Measurements from ENCODE around the gene ZNF775. TPM values are rescaled to one million over a fixed set of nuclear protein-coding genes. Genes with fewer than 3 reads are reported as not detected.

The ZNF775 gene
- total RNA-seq, 1 experiment from 2014 or later, result 21.0 TPM

DNA sequence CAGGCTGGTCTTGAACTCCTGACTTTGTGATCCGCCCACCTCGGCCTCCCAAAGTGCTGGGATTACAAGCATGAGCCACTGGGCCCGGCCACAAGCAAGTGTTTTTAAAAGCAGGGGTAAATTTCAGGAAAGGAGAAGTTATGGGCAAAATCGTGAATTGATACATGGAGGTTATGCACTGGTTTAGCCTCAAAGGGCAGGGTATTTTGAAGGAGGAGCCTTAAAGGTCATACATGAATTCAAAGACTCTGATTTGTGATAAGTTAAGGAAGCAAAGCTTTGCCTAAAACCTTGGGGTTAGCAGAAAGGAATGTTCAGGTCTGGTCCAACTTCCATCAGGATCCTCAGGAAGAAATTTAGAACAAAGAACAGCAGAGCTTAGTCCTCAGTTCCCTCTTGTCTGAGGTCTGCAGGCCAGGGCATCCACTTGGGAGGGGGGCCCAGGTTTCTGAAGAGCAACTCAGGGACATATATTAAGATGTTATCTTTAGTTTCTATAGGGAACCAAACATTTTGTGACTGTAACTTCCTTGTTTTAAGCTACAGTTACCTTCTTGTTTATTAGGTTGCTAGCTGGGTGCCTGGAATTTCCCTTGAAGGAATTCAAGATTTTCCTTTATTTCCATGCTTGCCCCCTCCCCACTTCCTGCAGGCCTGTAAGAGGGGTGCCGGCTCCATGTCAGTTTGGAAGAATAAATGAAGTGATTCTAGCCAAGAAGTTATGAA lies 13.3 kb upstream of the ZNF775 start:
- in situ Hi-C loops (cut with HindIII; ENCODE audit: low sequenced_read_pairs), result no loop called here

DNA sequence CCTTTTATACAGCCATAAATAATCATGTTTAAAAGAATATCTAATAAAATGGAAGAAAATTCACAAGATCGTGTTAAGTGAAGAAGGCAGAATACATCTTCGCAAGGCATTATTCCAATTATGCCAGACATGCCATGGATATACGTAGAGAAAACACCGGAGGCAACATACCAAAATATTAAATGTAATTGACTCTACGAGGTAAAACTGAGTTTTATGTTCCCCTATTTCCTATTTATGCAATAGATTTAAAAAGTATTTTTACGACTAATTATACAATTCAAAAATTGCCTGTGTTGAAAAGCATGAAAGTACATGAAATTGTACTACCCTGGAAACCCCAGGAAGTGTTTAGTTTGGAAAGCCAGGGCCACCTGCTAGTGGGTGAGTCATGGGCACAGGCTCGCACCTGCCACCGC lies 11.4 kb upstream of the ZNF775 start:
- DNase-seq (ENCODE audit: low spot score), result peak; percentile 83

More for the DNA sequence above, 13.3 kb upstream of the ZNF775 start:
- no peak for DNase-seq (ENCODE audit: low spot score)

DNA sequence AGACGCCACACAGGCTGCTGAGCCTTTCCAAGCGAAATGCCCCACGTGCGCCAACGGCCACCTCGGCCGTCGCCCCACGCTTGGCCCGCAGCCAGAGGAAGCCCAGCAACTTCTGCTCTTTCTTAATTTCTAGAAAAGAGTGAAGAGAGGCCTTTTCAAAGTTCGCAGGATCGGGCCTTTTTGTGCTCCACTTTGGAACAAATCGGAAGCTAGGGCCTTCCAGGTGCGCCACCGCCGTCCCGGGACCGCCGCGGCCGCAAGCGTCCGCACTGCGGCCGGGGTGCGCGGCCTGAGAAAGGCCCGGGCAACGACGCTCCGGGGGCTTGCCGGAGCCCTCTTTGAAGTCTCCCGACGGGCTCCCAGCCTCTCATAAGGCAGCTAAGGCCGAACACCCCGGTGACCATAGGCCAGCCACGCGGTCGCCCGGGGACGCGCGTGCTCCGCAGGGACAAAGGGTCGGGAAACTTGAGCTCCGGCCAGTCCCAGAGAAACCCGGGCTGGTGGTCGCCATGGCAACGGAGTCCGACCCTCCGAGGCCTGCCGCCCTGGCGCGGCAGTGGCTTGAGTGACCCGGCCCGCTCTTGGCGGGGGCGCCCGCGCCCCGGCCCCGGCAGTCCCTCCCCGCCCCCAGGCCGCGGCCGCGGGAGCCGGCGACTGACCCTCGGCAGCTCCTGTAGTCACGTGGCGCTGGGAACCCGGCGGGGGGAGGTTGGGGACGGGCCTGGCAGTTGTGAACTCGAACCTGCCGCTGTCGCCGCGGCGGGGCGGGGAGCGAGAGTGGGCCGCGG lies 10.8 kb upstream of the ZNF775 start, which contains the start of gene REPIN1:
Gene REPIN1 (plus strand): TSS at position 727 of the 788 bp plus-strand sequence. CDS start 890 bp downstream, outside the sequence.
- peak; percentile 78 for DNase-seq (ENCODE audit: low spot score)
- in situ Hi-C loops (cut with HindIII; ENCODE audit: low sequenced_read_pairs), result no loop called here

More for the DNA sequence above, 11.4 kb upstream of the ZNF775 start:
- in situ Hi-C loops (cut with HindIII; ENCODE audit: low sequenced_read_pairs), result no loop called here

DNA sequence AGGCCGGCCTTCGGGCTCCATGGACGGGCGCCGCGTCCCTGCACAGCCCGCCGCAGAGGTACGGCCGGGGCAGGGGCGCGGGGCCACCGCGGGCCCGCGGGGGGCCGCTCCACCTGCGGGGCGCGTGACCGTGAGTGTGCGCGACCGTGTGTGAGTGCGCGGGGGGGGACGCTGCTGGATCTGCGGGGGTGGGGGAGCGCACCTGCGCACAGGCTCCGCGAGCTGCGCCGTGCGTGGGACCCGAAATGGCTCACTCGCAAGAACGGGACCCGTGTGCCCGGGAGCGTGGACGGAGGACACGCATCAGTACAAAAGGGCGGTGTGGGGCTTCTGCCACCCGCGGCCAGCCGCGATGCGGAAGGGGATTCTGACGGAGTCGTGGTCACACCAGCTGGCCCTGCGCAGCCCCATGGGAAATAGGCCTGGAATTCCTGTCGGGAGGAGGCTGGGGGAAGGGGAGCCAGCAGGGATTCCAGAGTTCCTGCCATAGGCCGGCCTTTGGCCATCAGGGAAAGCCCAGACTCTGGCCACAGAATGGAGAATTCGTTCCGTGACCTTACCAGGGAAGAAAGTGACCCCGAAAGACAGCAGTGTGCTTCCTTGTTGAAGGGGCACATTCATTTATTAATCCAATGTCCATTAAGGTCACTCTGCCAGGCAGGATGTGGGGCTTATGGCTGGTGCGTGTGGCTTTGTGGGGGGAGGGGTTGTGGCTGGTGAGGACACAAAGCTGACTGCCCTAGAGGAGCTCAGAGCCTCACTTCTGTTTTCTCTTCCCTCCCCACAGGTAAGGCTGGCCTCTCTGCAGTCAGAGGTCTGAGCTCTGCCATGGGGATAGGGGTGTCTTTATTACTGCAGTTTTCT lies 10.0 kb upstream of the ZNF775 start:
- peak; percentile 60 for DNase-seq (ENCODE audit: low spot score)
- in situ Hi-C loops (cut with HindIII; ENCODE audit: low sequenced_read_pairs), result no loop called here

DNA sequence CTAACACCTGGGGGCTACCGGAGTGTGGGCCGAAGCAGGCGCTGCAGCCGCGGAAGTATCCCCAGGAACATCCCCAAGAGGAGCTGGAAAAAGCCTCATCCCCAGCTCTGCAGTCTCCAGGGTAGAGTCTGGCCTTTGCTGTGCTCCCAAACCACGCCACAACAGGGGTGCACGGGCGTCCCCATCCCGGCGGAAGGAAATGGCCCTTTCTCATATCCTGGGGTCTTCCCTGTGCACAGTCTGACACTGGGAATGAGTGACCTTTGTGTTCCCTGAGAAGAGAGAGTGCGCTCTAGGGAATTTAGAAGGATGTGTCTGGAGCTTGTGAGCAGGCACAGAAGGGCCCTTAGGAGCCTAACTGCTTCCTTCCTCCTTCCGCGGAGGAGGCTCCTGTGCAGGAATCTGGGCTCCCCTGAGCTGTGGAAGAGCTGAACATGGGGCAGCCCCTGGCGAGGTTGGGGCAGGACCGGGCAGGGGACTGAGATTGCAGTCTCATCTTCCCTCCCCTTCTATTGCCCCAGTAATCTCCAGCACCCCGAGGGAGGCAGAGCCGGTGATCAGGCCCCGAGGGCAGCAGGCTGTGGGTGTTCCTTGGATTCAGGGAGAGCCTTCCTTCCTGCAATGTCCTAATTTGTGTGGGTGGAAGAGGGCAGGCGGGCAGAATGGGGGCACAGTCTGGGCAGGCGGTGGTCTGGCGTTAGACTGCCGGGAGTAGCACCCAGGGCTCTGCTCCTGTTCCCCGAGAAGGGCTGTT lies 9.2 kb upstream of the ZNF775 start:
- in situ Hi-C loops (cut with HindIII; ENCODE audit: low sequenced_read_pairs), result no loop called here
- DNase-seq (ENCODE audit: low spot score), result no peak

DNA sequence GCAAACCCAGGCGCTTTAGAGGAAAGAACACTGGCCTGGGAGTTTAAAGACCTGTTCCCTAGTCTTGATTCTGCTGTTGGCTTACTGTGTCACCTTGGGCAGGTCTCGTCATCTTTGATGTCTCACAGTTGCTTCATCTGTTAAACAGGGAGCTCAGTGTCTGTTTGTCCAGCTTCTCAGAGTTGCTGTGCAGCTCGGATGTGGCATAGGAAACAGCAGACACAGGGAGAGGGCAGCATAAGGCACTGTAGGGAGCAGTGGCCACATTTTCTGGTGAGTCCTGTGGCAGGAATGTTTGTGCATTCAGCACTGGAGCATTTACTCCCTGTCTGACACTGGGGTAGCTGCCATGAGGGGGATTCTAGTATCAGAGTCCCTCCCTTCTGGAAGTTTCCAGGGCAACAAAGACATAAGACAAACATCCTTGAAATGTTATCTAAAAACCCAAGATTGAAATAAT lies 8.5 kb upstream of the ZNF775 start:
- DNase-seq (ENCODE audit: low spot score), result no peak
- in situ Hi-C loops (cut with HindIII; ENCODE audit: low sequenced_read_pairs), result no loop called here

DNA sequence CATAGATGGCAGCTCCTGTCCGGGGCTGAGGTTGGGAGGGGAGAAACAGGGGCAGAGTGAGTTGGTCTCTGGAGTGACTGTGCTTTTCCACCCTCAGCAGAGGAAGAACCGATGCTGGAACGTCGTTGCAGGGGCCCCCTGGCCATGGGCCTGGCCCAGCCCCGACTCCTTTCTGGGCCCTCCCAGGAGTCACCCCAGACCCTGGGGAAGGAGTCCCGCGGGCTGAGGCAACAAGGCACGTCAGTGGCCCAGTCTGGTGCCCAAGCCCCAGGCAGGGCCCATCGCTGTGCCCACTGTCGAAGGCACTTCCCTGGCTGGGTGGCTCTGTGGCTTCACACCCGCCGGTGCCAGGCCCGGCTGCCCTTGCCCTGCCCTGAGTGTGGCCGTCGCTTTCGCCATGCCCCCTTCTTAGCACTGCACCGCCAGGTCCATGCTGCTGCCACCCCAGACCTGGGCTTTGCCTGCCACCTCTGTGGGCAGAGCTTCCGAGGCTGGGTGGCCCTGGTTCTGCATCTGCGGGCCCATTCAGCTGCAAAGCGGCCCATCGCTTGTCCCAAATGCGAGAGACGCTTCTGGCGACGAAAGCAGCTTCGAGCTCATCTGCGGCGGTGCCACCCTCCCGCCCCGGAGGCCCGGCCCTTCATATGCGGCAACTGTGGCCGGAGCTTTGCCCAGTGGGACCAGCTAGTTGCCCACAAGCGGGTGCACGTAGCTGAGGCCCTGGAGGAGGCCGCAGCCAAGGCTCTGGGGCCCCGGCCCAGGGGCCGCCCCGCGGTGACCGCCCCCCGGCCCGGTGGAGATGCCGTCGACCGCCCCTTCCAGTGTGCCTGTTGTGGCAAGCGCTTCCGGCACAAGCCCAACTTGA lies 7.8 kb upstream of the ZNF775 start:
- DNase-seq (ENCODE audit: low spot score), result no peak
- in situ Hi-C loops (cut with HindIII; ENCODE audit: low sequenced_read_pairs), result no loop called here

DNA sequence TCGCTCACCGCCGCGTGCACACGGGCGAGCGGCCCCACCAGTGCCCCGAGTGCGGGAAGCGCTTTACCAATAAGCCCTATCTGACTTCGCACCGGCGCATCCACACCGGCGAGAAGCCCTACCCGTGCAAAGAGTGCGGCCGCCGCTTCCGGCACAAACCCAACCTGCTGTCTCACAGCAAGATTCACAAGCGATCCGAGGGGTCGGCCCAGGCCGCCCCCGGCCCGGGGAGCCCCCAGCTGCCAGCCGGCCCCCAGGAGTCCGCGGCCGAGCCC lies 7.2 kb upstream of the ZNF775 start:
- in situ Hi-C loops (cut with HindIII; ENCODE audit: low sequenced_read_pairs), result no loop called here
- no peak for DNase-seq (ENCODE audit: low spot score)

DNA sequence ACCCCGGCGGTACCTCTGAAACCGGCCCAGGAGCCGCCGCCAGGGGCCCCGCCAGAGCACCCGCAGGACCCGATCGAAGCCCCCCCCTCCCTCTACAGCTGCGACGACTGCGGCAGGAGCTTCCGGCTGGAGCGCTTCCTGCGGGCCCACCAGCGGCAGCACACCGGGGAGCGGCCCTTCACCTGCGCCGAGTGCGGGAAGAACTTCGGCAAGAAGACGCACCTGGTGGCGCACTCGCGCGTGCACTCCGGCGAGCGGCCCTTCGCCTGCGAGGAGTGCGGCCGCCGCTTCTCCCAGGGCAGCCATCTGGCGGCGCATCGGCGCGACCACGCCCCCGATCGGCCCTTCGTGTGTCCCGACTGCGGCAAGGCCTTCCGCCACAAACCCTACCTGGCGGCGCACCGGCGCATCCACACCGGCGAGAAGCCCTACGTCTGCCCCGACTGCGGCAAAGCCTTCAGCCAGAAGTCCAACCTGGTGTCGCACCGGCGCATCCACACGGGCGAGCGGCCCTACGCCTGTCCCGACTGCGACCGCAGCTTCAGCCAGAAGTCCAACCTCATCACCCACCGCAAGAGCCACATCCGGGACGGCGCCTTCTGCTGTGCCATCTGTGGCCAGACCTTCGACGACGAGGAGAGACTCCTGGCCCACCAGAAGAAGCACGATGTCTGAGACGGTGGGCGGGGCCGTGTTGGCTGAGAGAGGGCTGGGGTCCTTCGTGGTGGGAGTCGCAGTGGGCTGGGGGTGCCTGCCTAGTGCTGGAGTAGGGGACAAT lies 6.7 kb upstream of the ZNF775 start:
- in situ Hi-C loops (cut with HindIII; ENCODE audit: low sequenced_read_pairs), result no loop called here
- no peak for DNase-seq (ENCODE audit: low spot score)

DNA sequence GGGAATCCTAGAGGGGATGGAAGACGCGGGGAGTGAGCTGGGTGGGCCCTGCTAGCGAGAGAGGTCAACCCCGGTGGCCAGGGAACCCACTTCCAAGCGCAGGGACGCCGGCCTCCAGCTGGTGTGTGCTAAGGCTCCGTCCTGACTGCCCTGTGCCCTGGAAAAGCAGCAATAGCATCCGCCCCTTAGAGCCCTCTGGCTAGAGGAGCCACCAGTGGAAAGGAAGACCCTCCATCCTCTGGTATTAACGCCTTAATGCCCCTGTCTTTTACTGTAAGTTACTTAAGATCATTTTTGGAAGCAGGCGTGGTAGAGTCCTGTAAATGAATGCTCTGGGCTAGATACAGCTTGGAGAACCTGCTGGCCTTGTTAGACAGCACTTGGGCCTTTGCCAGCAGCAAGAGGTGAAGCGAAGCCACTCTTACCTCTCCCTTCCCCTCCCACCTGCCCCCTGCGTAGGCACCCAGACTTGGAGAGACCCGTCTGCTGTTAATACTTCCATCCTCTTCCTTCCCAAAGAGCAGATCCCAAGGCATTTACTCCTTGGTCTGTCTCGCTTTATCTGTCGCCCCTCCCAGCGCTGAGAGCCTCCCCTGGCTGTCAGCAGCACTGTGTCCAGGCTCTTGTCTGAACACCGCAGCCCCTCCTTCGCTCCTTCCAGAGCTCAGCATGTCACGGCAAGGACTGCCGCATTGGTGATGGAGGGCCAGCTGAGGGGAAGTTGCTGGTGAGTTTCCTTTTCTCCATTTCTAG lies 5.9 kb upstream of the ZNF775 start:
- peak; percentile 48 for DNase-seq (ENCODE audit: low spot score)

DNA sequence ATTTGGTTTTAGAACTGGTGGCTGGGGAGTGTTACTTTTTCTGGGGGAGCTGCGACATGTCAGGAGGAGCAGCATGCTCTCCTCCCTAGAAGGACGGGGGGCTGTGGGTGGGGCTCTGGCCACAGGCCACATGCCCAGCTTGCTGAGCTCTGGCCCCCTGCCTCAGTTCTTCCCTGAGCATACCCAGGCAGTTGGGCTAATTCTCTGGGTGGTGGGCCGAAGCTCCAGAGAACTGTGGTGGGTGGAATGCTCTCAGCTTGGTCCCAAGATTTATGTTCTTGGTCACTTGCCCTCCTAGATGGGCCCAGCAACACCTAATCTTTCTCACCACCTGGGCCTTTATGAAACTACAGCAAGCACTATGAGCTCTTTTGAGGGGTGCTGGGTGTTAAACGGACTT lies 5.1 kb upstream of the ZNF775 start:
- in situ Hi-C loops (cut with HindIII; ENCODE audit: low sequenced_read_pairs), result no loop called here
- no peak for DNase-seq (ENCODE audit: low spot score)

More for the DNA sequence above, 5.9 kb upstream of the ZNF775 start:
- in situ Hi-C loops (cut with HindIII; ENCODE audit: low sequenced_read_pairs), result no loop called here

DNA sequence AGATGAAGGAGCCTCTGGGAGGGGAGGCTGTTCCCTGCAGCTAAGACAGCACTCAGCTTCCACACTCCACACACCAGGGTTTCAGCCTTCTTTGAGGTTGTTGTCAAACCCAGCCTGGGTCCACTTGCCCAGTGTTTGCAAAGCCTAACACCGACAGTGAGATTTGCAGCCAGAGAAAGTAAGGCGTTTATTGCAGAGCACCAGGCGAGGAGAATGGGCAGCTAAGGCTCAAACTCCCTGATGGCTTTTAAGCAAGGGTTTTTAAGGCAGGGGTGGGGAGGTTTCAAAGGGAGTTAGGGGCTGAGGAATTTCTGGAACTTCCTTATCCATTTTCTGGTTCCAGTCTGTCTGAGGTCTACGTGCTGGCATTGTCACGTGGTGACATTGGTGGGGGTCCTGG lies 4.7 kb upstream of the ZNF775 start:
- in situ Hi-C loops (cut with HindIII; ENCODE audit: low sequenced_read_pairs), result no loop called here
- DNase-seq (ENCODE audit: low spot score), result peak; percentile 47

DNA sequence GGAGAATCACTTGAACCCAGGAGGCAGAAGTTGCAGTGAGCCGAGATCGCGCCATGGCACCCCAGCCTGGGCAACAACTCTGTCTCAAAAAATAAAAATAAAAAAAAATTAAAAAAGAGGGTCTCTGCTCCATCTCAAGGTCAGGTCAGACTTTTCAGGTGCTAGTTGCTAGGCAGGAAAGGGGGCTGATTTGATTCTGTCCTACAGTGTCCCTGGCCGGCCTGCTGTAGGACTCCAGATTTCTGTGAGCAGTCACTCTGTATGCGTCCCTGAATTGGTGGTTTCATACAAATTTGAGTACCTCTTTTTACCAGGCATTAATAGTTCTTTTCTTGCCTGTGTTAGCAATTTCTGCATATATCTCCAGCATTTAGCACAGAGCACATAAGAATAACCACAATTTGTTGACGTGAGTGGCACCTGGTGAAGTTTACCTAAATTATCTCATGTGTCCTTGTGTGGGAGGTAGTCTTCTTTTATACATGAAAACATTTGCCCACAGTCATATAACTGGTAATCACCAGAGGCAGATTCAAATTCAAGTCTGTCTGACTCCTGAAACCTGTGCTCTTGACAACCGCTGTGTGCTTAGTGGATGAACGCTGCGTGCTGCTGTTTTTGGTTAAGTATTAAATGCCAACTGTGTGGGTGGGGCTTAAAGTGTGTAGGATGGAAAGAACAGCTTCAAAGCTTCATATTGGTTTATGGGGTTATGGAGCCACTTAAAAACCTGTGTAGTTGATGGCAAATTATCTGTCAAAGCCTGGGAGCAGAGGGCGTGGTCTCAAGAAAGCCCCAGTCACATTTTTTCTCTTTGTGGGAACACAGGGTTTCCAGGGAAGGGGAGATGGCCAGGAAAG lies 3.2 kb upstream of the ZNF775 start:
- in situ Hi-C loops (cut with HindIII; ENCODE audit: low sequenced_read_pairs), result no loop called here

DNA sequence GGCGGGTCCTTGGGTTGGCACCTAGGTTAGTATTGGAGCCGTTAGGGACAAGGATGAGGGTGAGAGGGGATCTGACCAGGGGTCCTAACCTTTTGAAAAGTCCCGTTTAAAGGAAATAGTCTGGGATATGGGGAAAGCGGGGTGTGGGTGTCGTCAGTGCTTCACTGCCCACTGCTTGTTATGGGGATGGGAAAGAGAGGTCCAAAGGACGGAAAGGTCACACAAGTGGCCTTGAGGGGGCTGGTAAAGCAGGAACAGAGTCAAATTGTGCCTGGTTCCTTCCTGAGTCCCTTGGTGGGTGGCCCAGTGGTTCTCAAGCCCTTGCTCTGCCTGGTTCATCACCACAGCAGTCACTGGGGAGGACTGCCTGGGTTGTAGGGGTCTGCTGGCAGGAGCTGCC lies 2.6 kb upstream of the ZNF775 start:
- no peak for DNase-seq (ENCODE audit: low spot score)
- in situ Hi-C loops (cut with HindIII; ENCODE audit: low sequenced_read_pairs), result no loop called here

More for the DNA sequence above, 3.2 kb upstream of the ZNF775 start:
- no peak for DNase-seq (ENCODE audit: low spot score)

DNA sequence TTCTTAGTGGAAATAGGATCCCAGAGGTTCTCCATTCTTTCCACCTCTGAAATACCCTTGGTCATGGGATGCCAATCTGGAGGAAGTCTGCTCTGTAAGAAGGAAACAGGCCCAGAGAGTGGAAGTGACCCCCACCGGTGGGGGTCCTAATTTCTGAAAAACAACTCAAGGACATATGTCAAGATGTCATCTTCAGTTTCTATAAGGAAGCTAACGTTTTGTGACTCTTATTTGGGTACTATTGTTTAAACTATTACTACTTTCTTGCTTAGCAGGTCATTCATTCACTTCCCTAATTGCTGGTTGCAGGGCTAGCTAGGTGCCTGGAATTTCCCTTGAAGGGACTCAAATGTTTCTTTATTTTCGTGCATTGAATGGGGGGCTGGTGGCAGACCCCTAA lies 1.9 kb upstream of the ZNF775 start:
- in situ Hi-C loops (cut with HindIII; ENCODE audit: low sequenced_read_pairs), result no loop called here
- DNase-seq (ENCODE audit: low spot score), result no peak

DNA sequence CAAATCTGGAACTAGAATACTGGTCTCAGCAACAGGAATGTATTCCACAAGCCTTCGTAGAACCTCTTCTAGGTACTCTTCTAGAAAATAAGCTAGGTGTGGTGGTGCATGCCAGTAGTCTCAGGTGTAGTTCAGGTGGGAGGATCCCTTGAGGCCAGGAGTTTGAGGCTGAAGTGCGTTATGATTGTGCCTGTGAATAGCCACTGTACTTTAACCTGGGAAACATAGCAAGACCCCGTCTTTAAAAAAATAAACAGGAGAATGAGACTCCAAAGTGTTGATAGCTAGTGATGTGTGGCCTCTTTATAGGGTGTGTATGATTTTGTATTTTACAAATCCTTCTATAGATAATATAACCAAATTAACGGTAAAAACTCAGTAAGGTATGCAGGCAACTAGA lies 1.5 kb upstream of the ZNF775 start:
- in situ Hi-C loops (cut with HindIII; ENCODE audit: low sequenced_read_pairs), result no loop called here
- DNase-seq (ENCODE audit: low spot score), result no peak

Data from G401 (cell line).